Activated T-cell treated with anti-CD3 and anti-CD28 coated beads for 24 hours (primary cell): ENCODE data around the gene PCBP4.

Experiments
- DNase-seq: peaks from one replicate; pipeline ENCODE4 v3.0.0-alpha.2; 2020; ENCODE audit warnings: low read depth

PCBP4 gene

DNA sequence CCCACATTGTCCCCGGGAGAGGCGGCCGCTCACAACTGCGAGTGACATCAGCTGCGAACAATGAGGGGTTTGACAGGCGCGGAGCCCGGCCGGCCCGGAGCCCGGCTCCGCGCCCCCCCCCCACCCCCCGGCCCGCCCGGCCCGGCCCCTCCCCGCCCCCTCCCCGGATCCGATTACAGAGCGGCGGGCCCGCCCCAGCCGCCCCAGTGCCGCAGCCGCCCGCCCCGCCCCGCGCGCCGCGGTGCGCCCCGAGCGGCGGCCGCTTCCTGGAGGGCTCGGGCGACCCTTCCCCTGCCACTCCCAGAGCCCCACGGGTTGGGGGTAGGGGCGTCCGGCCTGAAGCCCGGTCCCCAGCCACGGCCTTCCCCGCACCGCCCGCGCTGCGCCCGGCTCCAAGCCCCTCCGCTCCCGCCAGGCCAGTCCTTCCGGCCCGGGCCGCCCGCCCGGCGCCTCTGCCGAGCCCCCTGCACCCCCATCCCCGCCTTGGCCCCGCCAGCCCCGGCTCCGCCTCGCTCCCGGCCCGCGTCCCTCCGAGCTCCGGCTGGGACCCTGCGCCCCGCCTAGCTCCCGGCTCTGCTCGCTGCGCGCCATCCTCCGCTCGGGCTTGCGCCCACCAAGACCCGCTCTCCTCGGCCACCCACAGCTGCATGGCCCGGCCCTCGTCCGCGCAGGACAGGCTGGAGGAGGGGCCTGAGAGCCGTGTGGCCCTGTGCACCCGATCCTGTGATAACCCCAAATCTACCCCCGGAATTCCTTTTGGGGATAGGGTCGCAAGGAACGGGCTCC, at the start of gene PCBP4:
Gene PCBP4 (minus strand): TSS at position 71 of the 786 bp plus-strand sequence. CDS start 6,214 bp downstream, outside the sequence.
- no peak for DNase-seq

DNA sequence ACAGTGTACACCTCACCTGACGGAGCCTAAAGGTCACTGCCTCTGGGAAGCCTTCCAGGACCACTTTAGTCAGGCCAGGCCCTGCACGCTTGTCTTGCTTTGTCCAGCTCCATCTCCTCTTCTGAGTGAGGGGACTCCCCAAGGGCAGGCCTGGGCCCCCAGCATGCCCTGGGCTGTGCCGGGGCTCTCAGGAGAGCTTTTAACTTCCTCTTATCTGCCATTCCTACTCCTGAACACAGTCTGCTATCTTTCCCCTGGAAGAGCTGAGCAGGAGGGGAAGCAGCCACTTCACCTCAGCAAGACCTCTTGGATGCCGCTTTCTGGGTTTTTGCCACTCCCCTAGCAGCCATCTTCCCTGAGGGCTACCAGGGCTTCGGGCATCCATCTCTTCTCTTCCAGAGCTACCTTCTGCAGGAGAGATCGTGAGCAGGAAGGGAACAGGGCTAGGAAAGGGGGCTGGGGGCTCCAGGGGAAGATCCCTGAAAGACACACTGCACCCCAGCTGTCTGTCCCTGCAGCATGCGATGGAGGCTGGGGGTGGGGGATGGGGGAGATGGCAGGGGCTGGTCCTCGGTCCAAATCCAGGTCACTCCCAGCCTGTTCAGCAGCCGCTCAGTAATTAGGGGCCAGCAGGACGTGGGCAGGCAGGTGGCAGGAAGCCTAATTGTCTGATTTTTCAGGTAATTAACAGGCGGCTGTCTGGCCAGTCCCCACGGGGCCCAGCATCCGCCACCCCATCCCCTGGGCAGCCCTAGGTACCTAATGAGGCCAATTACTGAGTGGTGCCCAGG, 48.4 kb upstream of the PCBP4 start:
- no peak for DNase-seq

DNA sequence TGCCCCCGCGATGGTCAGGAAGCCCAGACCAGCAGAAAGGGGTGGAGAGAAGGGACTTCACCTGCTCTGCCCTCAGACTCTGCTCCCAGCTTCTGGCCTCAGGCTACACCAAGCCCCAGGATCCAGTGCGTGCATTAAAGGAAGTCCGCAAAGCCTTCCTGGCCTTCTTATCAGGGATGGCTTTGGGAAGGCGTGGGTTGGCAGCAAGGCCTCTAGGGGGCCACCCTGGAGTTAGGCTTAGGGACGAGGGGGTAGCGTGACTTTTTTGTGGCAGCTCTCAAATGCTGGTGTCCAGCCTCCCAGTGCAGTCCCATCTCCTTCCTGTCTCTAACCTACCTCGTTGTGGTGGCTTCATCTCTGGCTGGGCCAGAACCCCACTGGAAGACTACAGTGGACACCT, 47.4 kb upstream of the PCBP4 start:
- no peak for DNase-seq

DNA sequence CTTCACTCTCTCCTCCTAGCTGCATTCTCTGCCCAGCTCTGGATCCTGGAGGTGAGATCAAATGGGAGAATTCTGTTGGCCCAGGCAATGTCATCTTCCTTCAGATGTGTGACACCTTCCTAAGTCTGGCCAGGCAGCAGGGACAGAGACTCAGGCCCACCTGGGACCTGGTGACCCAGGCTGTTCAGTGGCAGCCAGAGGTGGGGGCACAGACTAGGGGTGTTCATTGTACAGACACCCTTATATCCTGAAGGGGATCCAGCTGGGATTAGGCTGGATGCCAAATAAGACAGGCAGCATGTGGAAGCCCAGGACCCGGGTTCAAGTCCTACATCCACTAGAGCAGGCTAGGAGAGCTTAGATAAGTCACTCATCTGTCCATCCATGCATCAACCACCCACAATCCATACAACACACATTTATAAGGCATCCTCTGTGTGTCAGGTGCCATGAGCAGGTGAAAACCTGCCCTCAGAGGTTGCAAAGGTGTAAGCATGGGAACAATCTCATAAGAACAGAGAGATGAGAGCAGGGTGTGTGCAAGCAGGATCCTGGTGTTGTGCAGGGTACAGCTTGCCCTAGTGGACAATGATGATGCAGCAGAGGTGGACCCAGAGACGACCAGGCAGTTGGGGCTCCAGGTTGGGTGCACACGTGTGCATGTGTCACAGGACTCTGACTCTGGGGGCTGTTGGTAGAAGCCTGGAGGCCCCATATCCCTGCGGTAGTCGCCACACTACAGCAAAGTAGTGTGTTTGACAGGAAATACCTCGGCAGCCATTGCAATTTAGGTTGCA, 46.7 kb upstream of the PCBP4 start:
- no peak for DNase-seq

DNA sequence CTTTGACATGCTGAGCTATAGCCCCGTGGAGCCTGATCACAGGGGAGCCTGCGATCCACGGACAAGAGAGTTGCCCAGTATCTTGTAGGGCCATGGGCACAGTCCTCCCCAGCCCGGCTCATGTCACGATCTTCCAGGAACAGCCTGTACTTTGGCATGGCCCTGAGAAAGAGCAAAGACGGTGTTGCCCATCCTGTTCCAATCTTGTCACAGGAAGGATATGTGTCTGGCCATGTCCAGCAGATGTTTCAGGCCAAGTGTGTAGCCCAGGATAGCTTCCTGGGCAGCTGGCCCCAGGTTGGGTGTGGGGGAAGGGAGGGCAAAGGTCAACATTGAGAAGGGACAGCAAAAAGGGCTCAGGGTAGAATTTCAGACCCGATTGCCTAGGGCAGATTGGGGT, 45.4 kb upstream of the PCBP4 start:
- DNase-seq = no peak

DNA sequence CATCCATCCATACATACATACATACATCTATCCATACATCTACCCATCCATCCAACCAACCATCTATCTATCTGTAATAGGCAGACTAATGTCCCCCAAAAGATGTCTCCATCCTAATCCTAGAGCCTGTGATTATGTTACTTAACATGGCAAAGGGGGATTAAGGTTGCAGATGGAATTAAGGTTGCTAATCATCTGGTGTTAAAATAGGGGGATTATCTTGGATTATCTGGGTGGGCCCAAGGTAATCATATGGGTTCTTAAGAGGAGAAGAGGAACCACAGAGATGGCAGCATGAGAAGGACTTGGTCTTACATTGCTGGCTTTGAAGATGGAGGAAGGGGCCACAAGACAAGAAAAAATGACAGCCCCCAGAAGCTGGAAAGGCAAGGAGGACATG, 43.2 kb upstream of the PCBP4 start:
- DNase-seq = no peak

DNA sequence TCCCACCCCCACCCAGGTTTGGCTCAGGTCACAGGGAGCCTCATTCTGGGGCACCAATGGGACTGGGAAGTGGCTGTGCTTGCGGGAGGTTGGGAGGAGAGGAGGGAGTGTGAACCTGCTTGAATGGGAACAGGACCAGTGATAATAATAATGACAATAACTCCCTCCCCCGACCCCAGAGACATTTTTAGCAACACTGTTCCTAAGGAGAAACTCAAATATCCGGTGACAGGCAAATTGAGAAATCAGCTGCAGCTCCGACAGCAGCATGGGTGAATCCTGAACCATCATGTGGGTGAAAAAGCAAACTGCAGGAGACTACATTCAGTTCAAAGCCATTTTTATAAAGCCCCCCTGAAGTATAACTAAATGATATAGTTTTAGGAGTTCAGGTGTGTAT, 40.0 kb upstream of the PCBP4 start:
- DNase-seq = no peak

DNA sequence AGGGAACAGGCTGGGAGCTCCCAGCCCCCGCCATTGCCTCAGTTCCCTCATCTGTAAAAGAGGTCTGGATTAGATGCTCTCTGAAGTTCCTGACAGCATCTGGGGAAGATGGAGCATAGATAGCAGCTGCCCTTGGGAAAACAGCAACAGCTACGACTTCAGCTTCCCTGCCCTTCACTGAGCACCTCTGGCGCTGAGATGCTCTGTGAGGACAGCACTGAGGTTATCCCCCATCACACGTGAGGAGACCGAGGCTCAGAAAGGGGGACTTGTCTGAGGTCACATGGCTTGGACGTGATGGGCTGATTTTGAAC, 39.5 kb upstream of the PCBP4 start:
- DNase-seq = no peak

DNA sequence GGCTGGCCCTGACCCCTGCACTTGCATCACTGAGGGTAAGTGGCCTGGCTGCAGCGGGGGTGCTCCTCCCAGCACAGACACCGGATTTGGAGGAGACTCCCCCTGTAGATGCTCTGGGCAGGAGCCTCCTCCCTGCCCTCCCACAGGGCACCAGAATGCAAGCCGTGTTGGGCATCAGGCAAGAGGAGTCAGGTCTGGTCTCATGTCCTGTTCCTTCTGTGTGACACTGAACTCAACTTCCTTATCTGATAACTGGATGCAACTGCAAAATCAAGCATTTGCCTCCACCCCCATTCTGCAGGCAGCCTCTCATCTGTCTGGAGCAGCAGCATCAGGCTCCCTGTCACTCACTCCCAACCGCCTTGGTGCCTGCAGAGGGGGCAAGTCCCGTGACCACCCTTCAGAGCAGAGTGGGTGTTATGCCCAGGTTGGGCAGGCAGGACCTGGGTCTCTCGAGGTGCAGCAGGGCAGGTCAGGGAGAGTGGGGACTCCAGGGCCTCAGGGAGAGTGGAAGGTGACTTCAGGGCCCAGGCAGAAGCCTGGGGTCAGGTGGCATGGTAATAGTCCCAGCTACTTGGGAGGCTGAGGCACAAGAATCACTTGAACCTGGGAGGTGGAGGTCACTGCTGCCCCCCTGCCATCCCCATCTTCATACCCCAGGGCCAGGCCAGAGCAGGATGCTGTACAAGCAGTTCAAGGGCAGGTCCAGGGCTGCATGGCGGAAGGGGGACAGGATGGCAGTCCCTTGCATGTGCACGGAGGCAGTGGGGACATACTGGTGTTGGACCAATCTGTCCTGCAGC, 39.0 kb upstream of the PCBP4 start:
- DNase-seq = no peak

DNA sequence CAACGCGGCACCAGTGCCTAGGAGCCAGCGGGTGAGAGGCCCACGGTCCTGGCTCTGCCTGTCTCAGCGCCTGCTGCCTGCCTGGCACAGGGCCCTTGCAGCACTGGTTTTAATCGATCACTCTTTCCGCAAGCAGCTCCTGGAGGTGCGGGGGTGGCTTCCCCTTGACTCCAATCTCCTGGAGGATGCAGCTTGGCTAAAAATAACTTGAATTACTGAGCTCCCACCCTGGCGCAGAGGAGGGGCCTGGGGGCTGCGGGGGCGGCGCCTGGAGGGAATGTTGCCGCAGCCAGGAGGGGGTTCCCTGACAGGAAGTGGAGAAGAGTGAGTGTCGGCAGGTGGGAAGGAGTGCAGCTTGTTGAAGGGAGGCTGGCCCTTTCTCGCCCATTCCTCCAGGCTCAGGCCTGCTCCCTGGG, 38.3 kb upstream of the PCBP4 start:
- no peak for DNase-seq

DNA sequence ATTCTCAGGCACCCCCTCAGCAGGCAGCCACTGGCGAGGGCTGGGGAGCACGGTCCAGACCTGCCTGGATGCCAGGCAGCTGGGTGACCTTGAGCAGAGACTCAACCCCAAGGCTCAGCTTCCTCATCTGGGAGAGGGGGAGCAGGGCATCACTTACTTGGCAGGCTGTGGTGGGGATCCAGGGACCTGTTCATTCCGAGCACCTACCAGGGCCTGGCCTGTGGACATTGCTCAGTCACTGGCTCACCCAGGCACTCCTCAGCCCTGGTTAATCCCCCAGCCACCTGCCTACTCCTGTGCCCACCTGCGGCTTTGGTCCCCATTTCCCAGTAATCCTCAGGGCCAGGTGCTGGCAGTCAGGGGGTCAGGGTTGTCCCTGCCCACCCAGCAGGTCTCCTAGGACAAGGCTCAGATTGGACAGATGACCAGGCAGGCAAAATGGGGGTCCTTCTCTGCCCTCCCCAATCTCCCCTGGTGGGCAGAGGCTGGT, 37.7 kb upstream of the PCBP4 start:
- DNase-seq = no peak

DNA sequence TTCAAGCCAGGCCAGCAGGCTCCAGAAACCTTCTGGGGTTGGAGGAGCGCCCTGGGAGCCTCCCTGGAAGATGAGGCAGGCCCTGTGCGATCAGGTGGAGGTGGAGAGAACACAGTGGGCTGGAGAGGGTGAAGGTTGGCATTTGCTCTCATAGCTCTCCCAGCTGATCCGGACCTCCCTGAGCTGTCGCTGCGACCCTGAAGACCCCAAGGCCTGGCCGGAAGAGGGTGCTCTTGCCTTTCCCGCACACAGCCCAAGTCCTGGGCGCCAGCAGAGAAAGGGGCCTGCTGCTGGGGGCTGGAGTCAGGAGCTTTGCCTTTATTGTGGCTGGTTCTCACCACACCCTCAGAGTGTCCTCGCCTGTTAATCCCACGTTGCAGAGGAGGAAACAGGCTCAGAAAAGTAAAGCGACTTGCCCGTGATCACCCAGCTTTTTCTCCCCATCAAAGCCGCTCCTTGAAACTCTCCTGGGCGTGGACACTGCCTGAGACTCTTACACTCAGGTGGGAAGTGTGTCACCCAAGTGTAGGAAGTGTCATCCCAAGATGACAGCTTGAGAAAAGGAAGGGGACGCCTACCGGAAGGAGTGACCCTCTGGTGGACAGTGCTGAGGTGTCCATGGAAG, 37.0 kb upstream of the PCBP4 start:
- DNase-seq = no peak

DNA sequence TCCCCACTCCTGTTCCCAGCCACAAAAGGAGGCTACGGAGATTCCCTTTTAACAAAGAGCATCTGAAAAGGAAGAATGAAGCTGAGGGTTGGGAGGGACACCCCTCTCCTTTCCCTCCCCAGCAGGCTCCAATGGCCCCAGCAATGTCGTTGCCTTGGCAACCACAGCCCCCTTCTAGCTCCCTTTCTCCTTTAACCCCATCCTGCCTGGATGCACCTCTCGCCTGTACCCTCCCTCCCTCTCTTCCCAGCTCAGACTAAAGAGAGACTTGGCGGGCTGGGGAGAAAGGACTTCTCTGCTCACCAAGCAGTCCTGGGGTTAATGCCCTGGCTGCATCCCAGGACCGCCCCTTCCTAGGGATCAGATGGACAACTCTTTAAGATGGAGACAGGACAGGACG, 35.5 kb upstream of the PCBP4 start:
- DNase-seq = no peak

DNA sequence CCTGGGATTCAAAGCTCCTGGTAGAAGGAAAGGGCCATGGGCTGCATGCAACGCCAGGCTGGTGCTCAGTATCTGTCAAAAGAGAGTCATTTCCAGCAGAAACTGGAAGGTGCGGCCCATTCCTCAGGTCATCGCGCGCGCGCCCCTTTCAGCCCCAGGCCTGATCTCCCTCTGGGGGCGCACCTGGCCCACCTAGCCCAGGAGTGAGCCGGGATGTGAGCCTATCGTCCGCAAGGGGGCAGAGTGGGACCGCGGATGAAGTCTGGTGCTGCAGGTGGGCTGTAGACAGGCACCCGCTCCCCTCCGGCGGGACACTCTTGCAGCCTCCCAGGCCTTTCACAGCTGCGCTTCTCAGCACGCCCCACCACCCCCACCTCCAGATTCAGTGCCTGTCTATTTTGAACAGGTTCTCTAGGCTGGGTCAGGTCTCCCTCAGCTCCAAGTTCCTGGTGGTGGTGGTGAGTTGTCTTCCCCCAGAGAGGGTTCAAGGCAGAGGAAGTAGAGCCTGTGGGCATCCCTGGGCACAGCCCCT, 34.3 kb upstream of the PCBP4 start:
- DNase-seq = peak; percentile 78

DNA sequence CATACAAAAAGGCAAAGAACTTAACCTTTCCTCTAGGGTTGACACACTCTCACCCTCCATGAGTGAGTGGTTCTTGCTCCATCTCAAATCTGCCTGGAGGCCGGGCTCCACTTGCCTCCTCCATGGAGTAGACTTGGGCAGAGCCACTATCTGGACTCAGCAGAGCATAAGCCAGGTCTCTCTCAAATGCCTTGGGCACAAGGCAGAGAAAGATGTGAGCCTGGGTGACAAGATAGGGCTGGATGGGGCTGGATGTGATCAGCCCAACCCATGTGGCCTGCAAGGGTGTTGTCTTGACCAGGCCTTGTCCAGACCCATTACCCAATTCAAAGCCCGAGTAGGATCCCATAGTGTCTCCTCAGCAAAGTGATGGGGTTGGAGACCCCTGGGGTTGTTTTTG, 32.6 kb upstream of the PCBP4 start:
- DNase-seq = no peak

DNA sequence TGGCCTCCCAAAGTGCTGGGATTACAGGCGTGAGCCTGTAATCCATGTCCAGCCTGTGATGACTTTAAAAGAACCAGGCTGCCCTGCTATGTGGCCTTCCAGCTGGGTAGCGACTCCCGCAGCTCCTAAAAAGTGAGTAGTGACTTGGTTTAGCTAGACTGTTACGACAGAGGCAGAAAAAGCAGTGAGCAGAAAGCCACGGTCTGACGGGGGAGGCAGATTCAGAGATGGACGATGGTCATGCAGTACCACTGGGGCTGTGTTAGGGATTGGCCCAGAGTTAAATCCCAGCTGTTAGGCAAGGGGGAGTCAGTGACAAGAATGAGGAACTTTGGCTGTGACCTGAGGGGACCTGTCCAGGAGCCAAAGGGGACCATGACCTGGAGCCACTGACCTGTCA, 31.5 kb upstream of the PCBP4 start:
- no peak for DNase-seq

DNA sequence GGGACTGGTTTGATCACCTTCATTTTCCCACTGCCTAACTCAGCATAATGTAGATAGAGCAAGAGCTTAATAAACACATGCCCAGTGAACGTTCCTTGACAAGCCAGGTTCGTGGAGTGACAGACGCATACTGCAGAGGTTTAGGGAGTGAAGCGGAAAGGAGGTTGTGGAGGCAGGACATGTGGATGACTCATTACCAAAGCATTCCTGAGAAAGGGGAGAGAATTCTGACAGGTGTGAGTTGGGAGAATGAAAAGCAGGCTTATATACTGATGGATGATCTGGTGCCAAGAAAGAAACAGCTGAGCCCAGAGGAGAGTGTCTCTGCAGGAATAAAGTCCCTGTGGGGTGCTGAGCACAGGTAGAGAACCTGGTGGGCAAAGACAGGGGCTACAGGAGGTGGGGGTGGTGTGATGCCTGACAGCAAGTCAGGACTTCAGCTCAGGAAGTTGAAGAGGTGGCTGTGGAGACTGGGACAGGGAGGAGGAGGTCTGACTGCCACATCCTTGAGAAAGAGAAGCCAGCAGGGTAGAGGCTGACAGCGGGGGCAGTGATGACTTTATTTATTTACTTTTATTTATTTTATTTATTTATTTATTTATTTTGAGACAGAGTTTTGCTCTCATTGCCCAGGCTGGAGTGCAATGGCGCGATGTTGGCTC, 30.8 kb upstream of the PCBP4 start:
- no peak for DNase-seq

DNA sequence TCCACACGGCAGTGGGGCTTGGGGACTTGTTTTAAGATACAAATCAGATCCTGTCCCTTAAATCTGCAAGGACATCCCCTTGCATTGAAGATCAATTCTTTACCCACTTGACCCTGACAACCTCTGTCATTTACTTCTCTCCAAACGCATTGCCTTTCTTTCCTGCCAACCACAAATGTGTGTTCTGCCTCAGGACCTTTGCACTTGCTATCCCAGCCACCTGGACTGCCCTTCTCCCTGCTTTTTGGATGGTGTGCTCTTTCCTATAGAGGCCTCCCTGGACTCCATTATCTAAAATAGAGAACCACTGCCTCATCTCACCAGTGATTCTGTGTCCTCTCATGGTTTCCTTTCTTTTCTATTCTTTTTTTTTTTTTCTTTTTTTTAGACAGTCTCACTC, 29.9 kb upstream of the PCBP4 start:
- no peak for DNase-seq

DNA sequence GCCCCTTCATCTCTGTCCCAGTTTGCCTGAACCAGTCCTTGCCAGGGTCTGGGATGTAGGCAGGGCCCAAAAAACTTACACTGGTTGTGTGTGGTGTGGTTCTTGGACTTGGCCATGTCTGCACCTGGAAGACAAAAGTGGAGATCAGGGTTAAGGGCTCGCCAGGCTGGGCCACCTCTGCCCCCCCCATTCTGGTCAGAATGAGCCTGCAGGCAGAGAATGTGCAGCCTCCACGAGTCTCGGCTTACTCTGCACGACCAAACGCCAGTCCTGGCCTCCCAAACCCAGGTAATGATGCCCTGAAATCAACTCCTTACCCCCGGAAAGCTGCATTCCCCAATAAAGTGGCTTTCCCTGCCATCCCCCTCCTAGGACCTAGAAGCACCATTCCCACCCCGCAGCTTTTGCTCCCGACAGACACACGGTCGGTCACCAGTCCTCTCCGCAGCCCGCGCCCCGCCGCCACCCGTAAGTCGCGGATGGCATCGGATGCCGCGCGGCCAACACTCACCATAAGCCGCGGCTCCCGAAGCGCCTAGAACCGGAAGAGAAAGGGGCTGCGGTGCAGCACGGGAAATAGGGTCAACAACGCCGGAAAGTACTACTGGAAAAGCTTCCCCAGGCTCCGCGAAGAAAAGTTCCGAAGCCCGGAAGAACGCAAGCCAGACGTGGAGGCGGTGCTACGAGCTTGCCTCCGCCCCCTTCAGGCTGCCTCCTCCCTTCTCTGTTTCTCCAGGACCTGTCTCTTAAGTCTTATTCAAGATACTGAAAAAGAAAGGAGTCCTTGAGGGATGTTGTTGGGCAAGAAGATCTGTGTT, 28.3 kb upstream of the PCBP4 start, which contains the start of gene RPL29:
Gene RPL29 (minus strand): TSS at position 550 of the 818 bp plus-strand sequence. CDS start 434 bp downstream, at position 116.
- peak; percentile 91 for DNase-seq

DNA sequence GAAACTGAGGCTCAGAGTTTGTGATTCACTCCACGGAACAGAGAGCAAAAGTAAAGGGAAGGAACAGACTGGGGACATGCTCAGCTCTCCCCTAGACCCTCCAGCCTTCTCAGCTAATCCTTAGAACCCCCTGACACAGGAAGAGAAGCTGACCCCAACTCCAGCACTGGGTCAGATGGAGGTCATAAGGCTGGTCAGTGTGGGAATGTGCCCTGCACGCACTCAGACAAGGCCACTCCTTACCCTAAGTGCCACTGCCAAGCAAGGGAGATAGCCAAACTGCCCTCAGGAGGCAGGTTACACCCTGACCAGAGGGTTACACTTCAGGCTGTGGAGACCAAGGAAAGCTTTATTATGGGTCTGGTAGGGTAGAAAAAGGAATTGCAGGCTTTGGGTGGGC, 27.3 kb upstream of the PCBP4 start:
- DNase-seq = no peak
